Measurements from ENCODE around the gene MAP2K1. TPM values are rescaled to one million over a fixed set of nuclear protein-coding genes. Genes with fewer than 3 reads are reported as not detected.
"Not testable (repeated sequence)": the region's sequence is repeated elsewhere in the genome, so short reads cannot be mapped to it uniquely, and the experiment has no call there.

Gene MAP2K1
- polyA plus RNA-seq, 1 donor (not counting 4 experiments of a cell fraction or from before 2014, with no cell fraction given): 73.8 TPM

DNA sequence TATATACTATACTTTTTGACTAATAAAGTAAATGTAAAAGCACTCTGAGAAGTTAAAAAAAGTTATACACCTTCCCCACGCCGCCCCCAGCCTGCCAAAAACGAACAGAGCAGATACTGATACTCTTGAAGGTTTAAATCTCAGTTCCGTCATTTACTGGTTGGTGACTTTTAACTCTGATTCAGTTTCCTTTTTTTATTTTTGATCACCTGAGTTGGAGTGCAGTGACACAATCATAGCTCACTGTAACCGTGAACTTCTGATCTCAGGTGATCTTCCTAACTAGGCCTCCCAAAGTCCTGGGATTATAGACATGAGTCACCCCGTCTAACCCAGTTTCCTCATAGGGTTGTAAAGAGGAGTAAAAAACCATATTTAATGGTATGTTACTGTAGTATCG is 27.0 kb upstream of the MAP2K1 start:
- FAIRE-seq (no peak), DNase-seq (ENCODE audit: low read depth, low spot score) (peak; percentile 57)
- no peak overlapping the region for H3K4me3 ChIP-seq (ENCODE audit: control insufficient read depth in 2 of 3, extremely low read depth in 1 of 3, insufficient read depth in 2 of 3, low read depth in 1 of 3, low read length in 3 of 3)
- H3K9ac ChIP-seq (ENCODE audit: control insufficient read depth, extremely low read depth, insufficient read depth, low read length): peak overlapping the region; percentile 25
- H3K79me2 ChIP-seq (ENCODE audit: control insufficient read depth, insufficient read depth, low read length): peaks cover 6% of the 10 kb centered on the region
- TF ChIP-seq EZH2 (IDR thresholded peaks at IDR 0.05; ENCODE audit: low read length): no peak
- H3K4me1 ChIP-seq (ENCODE audit: control insufficient read depth, extremely low read depth, insufficient read depth, low read length): peaks cover 22% of the 10 kb centered on the region
- H3K9me1 ChIP-seq (ENCODE audit: control insufficient read depth, extremely low read depth, insufficient read depth, low read length): no peaks in the 10 kb centered on the region
- dilution Hi-C loops (cut with MboI; ENCODE audit: extremely low pct_ligation_motif_present, low sequenced_read_pairs): no loop called here
- H3K36me3 ChIP-seq (ENCODE audit: control insufficient read depth in 2 of 2, extremely low read depth in 1 of 2, insufficient read depth in 2 of 2, low read length in 2 of 2): no peaks in the 10 kb centered on the region
- H3K9me3 ChIP-seq (ENCODE audit: control insufficient read depth, low read depth, low read length): no peaks in the 10 kb centered on the region
- H2AFZ ChIP-seq (ENCODE audit: control insufficient read depth, low read length): no peak overlapping the region
- H4K20me1 ChIP-seq (ENCODE audit: control insufficient read depth, extremely low read depth, insufficient read depth, low read length): no peaks in the 10 kb centered on the region
- no peaks in the 10 kb centered on the region for H3K27me3 ChIP-seq (ENCODE audit: control insufficient read depth, extremely low read depth, insufficient read depth, low read length)
- H3K27ac ChIP-seq (ENCODE audit: control insufficient read depth, insufficient read depth, low read length): peak overlapping the region; percentile 69
- no peak overlapping the region for H3K4me2 ChIP-seq (ENCODE audit: control insufficient read depth, extremely low read depth, insufficient read depth, low read depth, low read length)

DNA sequence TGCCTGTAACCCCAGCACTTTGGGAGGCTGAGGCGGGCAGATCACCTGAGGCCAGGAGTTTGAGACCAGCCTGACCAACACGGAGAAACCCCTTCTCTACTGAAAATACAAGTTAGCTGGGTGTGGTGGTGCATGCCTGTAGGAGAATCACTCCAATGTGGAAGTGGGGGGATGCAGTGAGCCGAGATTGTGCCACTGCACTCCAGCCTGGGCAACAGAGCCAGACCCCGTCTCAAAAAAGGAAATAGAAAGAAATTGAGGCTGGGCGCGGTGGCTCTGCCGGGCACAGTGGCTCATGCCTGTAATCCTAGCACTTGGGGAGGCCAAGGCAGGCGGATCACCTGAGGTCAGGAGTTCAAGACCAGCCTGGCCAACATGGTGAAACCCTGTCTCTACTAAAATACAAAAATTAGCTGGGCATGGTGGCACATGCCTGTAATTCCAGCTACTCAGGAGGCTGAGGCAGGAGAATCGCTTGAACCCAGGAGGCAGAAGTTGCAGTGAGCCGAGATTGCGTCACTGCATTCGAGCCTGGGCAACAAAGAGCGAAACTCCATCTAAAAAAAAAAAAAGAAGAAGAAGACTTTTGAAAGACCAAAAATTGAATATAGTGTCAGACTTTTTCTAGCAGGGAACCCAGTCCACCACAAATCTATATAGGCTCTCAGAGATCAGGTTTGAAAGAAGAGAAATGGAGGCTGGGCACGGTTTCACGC is 24.8 kb upstream of the MAP2K1 start:
- H4K20me1 ChIP-seq (ENCODE audit: control insufficient read depth, extremely low read depth, insufficient read depth, low read length); H3K4me3 ChIP-seq (ENCODE audit: control insufficient read depth in 2 of 3, extremely low read depth in 1 of 3, insufficient read depth in 2 of 3, low read depth in 1 of 3, low read length in 3 of 3); H3K36me3 ChIP-seq (ENCODE audit: control insufficient read depth in 2 of 2, extremely low read depth in 1 of 2, insufficient read depth in 2 of 2, low read length in 2 of 2); DNase-seq (ENCODE audit: low read depth, low spot score); H2AFZ ChIP-seq (ENCODE audit: control insufficient read depth, low read length); H3K9me1 ChIP-seq (ENCODE audit: control insufficient read depth, extremely low read depth, insufficient read depth, low read length); H3K79me2 ChIP-seq (ENCODE audit: control insufficient read depth, insufficient read depth, low read length); H3K9me3 ChIP-seq (ENCODE audit: control insufficient read depth, low read depth, low read length); H3K27me3 ChIP-seq (ENCODE audit: control insufficient read depth, extremely low read depth, insufficient read depth, low read length); H3K9ac ChIP-seq (ENCODE audit: control insufficient read depth, extremely low read depth, insufficient read depth, low read length); dilution Hi-C loops (cut with MboI; ENCODE audit: extremely low pct_ligation_motif_present, low sequenced_read_pairs); H3K4me2 ChIP-seq (ENCODE audit: control insufficient read depth, extremely low read depth, insufficient read depth, low read depth, low read length); H3K27ac ChIP-seq (ENCODE audit: control insufficient read depth, insufficient read depth, low read length); FAIRE-seq: not testable (repeated sequence)
- peaks cover 19% of the 10 kb centered on the region for H3K4me1 ChIP-seq (ENCODE audit: control insufficient read depth, extremely low read depth, insufficient read depth, low read length)

DNA sequence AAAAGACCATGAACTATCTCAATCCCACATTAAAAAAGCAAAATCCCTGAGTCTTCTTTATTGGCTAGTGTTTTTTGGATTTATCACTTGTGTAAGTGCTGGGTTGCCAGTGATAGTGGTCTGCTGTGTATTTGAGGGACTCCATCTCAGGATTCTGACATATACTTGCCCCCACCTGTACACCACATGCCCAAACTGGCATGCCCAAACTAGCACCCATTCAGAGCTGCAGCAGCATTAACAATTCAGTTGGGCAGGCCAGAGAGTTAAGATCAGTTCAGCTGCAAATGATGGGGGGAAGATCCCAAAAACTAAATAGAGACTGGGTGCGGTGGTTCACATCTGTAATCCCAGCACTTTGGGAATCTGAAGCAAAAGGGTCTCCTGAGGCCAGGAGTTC is 23.9 kb upstream of the MAP2K1 start:
- Histone ChIP-seq H2AFZ (ENCODE audit: control insufficient read depth, low read length) (peak overlapping the region; percentile 33), H3K36me3 (ENCODE audit: control insufficient read depth in 2 of 2, extremely low read depth in 1 of 2, insufficient read depth in 2 of 2, low read length in 2 of 2) (no peaks in the 10 kb centered on the region), H3K79me2 (ENCODE audit: control insufficient read depth, insufficient read depth, low read length) (no peaks in the 10 kb centered on the region), H3K4me2 (ENCODE audit: control insufficient read depth, extremely low read depth, insufficient read depth, low read depth, low read length) (peak overlapping the region; percentile 41), H4K20me1 (ENCODE audit: control insufficient read depth, extremely low read depth, insufficient read depth, low read length) (no peaks in the 10 kb centered on the region), H3K27me3 (ENCODE audit: control insufficient read depth, extremely low read depth, insufficient read depth, low read length) (no peaks in the 10 kb centered on the region), H3K9me3 (ENCODE audit: control insufficient read depth, low read depth, low read length) (no peaks in the 10 kb centered on the region), H3K9me1 (ENCODE audit: control insufficient read depth, extremely low read depth, insufficient read depth, low read length) (no peaks in the 10 kb centered on the region), H3K4me1 (ENCODE audit: control insufficient read depth, extremely low read depth, insufficient read depth, low read length) (peaks cover 16% of the 10 kb centered on the region), H3K4me3 (ENCODE audit: control insufficient read depth in 2 of 3, extremely low read depth in 1 of 3, insufficient read depth in 2 of 3, low read depth in 1 of 3, low read length in 3 of 3) (no peak overlapping the region), H3K27ac (ENCODE audit: control insufficient read depth, insufficient read depth, low read length) (no peak overlapping the region), H3K9ac (ENCODE audit: control insufficient read depth, extremely low read depth, insufficient read depth, low read length) (no peak overlapping the region)
- dilution Hi-C loops (cut with MboI; ENCODE audit: extremely low pct_ligation_motif_present, low sequenced_read_pairs): no loop called here
- TF ChIP-seq EZH2 (IDR thresholded peaks at IDR 0.05; ENCODE audit: low read length) (no peak), CTCF (optimal IDR thresholded peaks at IDR 0.05 in 1 of 3, IDR thresholded peaks at IDR 0.05 in 1 of 3, conservative IDR thresholded peaks at IDR 0.05 in 1 of 3; ENCODE audit: extremely low read depth in 1 of 3, insufficient read depth in 2 of 3, low read length in 3 of 3) (no peak)
- DNase-seq (ENCODE audit: low read depth, low spot score): no peak
- peak; percentile 76 for FAIRE-seq
